ENCODE results near the gene BARHL1. TPM values are rescaled to one million over a fixed set of nuclear protein-coding genes. Genes with fewer than 3 reads are reported as not detected.
A peak's percentile ranks its signal among the peaks of the same experiment; 100 is the strongest.

Gene BARHL1
- total RNA-seq, 1 experiment from 2014 or later: not detected

GRCh38 chr9:132583584-132584304, 1.3 kb downstream of the BARHL1 start:
- TF ChIP-seq, protein P1, sequence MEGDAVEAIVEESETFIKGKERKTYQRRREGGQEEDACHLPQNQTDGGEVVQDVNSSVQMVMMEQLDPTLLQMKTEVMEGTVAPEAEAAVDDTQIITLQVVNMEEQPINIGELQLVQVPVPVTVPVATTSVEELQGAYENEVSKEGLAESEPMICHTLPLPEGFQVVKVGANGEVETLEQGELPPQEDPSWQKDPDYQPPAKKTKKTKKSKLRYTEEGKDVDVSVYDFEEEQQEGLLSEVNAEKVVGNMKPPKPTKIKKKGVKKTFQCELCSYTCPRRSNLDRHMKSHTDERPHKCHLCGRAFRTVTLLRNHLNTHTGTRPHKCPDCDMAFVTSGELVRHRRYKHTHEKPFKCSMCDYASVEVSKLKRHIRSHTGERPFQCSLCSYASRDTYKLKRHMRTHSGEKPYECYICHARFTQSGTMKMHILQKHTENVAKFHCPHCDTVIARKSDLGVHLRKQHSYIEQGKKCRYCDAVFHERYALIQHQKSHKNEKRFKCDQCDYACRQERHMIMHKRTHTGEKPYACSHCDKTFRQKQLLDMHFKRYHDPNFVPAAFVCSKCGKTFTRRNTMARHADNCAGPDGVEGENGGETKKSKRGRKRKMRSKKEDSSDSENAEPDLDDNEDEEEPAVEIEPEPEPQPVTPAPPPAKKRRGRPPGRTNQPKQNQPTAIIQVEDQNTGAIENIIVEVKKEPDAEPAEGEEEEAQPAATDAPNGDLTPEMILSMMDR (conservative IDR thresholded peaks at IDR 0.05): no peak
- Histone ChIP-seq H3K4me2 (ENCODE audit: insufficient read depth, insufficient read length, low read length) (no peak overlapping the region), H3K27ac (ENCODE audit: insufficient read length, low read depth, low read length) (no peak overlapping the region), H3K27me3 (ENCODE audit: insufficient read depth, low read length) (peaks cover 95% of the 10 kb centered on the region), H4K91ac (ENCODE audit: insufficient read length, low read depth, low read length) (no peak overlapping the region), H3K14ac (ENCODE audit: insufficient read depth, low read length) (no peak overlapping the region), H2BK12ac (ENCODE audit: insufficient read length, low read depth, low read length) (no peak overlapping the region), H3K56ac (ENCODE audit: insufficient read length, low read depth, low read length) (no peak overlapping the region), H4K8ac (replicated peaks; ENCODE audit: insufficient read length, low read depth, low read length) (no peak overlapping the region), H2AFZ (ENCODE audit: low read length) (no peak overlapping the region), H3K4ac (ENCODE audit: low read depth, low read length) (no peak overlapping the region), H4K20me1 (ENCODE audit: control insufficient read depth, insufficient read depth, insufficient read length) (peaks cover 3% of the 10 kb centered on the region), H3K23ac (ENCODE audit: insufficient read length, low read depth, low read length) (no peak overlapping the region), H3K79me1 (ENCODE audit: insufficient read depth, low read depth, low read length, poor library complexity, severe bottlenecking) (no peaks in the 10 kb centered on the region), H2BK120ac (ENCODE audit: low read depth, low read length, poor library complexity, severe bottlenecking) (no peak overlapping the region), H2BK5ac (ENCODE audit: insufficient read length, low read length) (no peak overlapping the region), H3K23me2 (ENCODE audit: insufficient read length, low read depth, low read length, poor library complexity, severe bottlenecking) (peaks cover 14% of the 10 kb centered on the region), H2BK20ac (ENCODE audit: low read depth, low read length, poor library complexity, severe bottlenecking) (no peak overlapping the region), H3T11ph (ENCODE audit: low read length) (no peak overlapping the region), H2AK5ac (ENCODE audit: insufficient read length, low read length) (no peak overlapping the region), H4K5ac (ENCODE audit: insufficient read length, low read depth, low read length) (no peak overlapping the region), H3K79me2 (ENCODE audit: insufficient read depth, low read length) (no peaks in the 10 kb centered on the region), H2BK15ac (ENCODE audit: low read depth, low read length) (no peak overlapping the region), H3K18ac (ENCODE audit: insufficient read length, low read depth, low read length) (no peak overlapping the region), H3K9me3 (ENCODE audit: control insufficient read depth, low read depth, low read length) (no peaks in the 10 kb centered on the region), H3K9ac (ENCODE audit: extremely low read depth, insufficient read length, low read length) (no peak overlapping the region), H3K4me1 (ENCODE audit: insufficient read depth, low read length) (peaks cover 2% of the 10 kb centered on the region; the same call in 1 of the 2 replicates)
- Mint-ChIP-seq H3K36me3 (ENCODE audit: insufficient read depth in 1 of 3, low read depth in 3 of 3) (no peaks in the 10 kb centered on the region), H3K4me1 (peaks cover 29 to 63% of the 10 kb centered on the region in 2 experiments), H3K27ac (no peak overlapping the region), H3K27me3 (ENCODE audit: low read depth) (peaks cover 100% of the 10 kb centered on the region), H3K4me3 (peak overlapping the region in 1 of 2 experiments; percentile 44; a peak in 1 of 5 replicates), H3K9me3 (peaks cover 6 to 10% of the 10 kb centered on the region in 2 experiments; a peak in 4 of 5 replicates)
- no peak for DNase-seq
- WGBS (ENCODE audit: extremely low coverage, insufficient read length, low lambda C conversion rate): no CpG with 5 or more reads among the region's 8 CpGs
